H9 (cell line): ENCODE data around the gene CYTH3. TPM values are rescaled to one million over a fixed set of nuclear protein-coding genes. Genes with fewer than 3 reads are reported as not detected.
"Not testable (repeated sequence)": the region's sequence is repeated elsewhere in the genome, so short reads cannot be mapped to it uniquely, and the experiment has no call there.

Source experiments
- DNase-seq: peaks from one replicate; pipeline ENCODE4 v3.0.0-alpha.2; 2017
- H2AFZ ChIP-seq: one replicate; pipeline ENCODE4 v1.6.1; 2013; ENCODE audit warnings: mild to moderate bottlenecking, low read length, control low read depth, moderate library complexity
- H2AK5ac ChIP-seq: 2 replicates; pipeline ENCODE4 v1.6.1; 2013; ENCODE audit warnings: low read length, control low read depth, mixed read lengths; ENCODE audit not compliant: insufficient read length
- H2BK120ac ChIP-seq: one replicate; pipeline ENCODE4 v1.6.1; 2013; ENCODE audit warnings: low read depth, mild to moderate bottlenecking, low read length, control low read depth, inconsistent platforms; ENCODE audit not compliant: poor library complexity, severe bottlenecking
- H2BK12ac ChIP-seq: 2 replicates; pipeline ENCODE4 v1.6.1; 2013; ENCODE audit warnings: low read length, control low read depth, mixed read lengths, low read depth; ENCODE audit not compliant: insufficient read length
- H2BK15ac ChIP-seq: 2 replicates; pipeline ENCODE4 v1.6.1; 2013; ENCODE audit warnings: low read depth, low read length, control low read depth
- H2BK20ac ChIP-seq: one replicate; pipeline ENCODE4 v1.6.1; 2013; ENCODE audit warnings: low read depth, mild to moderate bottlenecking, low read length, control low read depth, inconsistent platforms; ENCODE audit not compliant: poor library complexity, severe bottlenecking
- H2BK5ac ChIP-seq: 2 replicates; pipeline ENCODE4 v1.6.1; 2013; ENCODE audit warnings: low read length, control low read depth, mixed read lengths; ENCODE audit not compliant: insufficient read length
- H3K14ac ChIP-seq: 2 replicates; pipeline ENCODE4 v1.6.1; 2013; ENCODE audit warnings: low read length, control low read depth; ENCODE audit not compliant: insufficient read depth
- H3K18ac ChIP-seq: 2 replicates; pipeline ENCODE4 v1.6.1; 2013; ENCODE audit warnings: low read depth, mild to moderate bottlenecking, mixed read lengths, low read length, control low read depth; ENCODE audit not compliant: insufficient read length
- H3K23ac ChIP-seq: 2 replicates; pipeline ENCODE4 v1.6.1; 2013; ENCODE audit warnings: low read length, control low read depth, mixed read lengths, low read depth; ENCODE audit not compliant: insufficient read length
- H3K23me2 ChIP-seq: 2 replicates; pipeline ENCODE4 v1.6.1; 2013; ENCODE audit warnings: low read depth, mild to moderate bottlenecking, mixed read lengths, low read length, control low read depth; ENCODE audit not compliant: insufficient read length, poor library complexity, severe bottlenecking
- H3K27ac ChIP-seq: 2 replicates; pipeline ENCODE4 v1.5.1; 2013; ENCODE audit warnings: low read length, control low read depth, mixed read lengths, low read depth; ENCODE audit not compliant: insufficient read length
- H3K27me3 ChIP-seq: 2 replicates; pipeline ENCODE4 v1.6.1; 2013; ENCODE audit warnings: low read length, control low read depth, inconsistent platforms; ENCODE audit not compliant: insufficient read depth
- H3K4ac ChIP-seq: 2 replicates; pipeline ENCODE4 v1.6.1; 2013; ENCODE audit warnings: low read depth, mild to moderate bottlenecking, control low read depth, inconsistent platforms, low read length, moderate library complexity
- H3K4me1 ChIP-seq: 2 replicates; pipeline ENCODE4 v1.6.1; 2013; ENCODE audit warnings: low read length, control low read depth, inconsistent platforms; ENCODE audit not compliant: insufficient read depth
- H3K4me2 ChIP-seq: 2 replicates; pipeline ENCODE4 v1.6.1; 2013; ENCODE audit warnings: low read length, control low read depth, mixed read lengths; ENCODE audit not compliant: insufficient read length, insufficient read depth
- H3K56ac ChIP-seq: 2 replicates; pipeline ENCODE4 v1.6.1; 2013; ENCODE audit warnings: low read depth, mild to moderate bottlenecking, mixed read lengths, low read length, control low read depth; ENCODE audit not compliant: insufficient read length
- H3K79me1 ChIP-seq: 2 replicates; pipeline ENCODE4 v1.6.1; 2013; ENCODE audit warnings: low read depth, mild to moderate bottlenecking, moderate library complexity, low read length, control low read depth, inconsistent platforms; ENCODE audit not compliant: insufficient read depth, poor library complexity, severe bottlenecking
- H3K79me2 ChIP-seq: 2 replicates; pipeline ENCODE4 v1.6.1; 2013; ENCODE audit warnings: low read length, control low read depth, inconsistent platforms; ENCODE audit not compliant: insufficient read depth
- H3K9ac ChIP-seq: 2 replicates; pipeline ENCODE4 v1.6.1; 2013; ENCODE audit warnings: low read length, control low read depth, mixed read lengths; ENCODE audit not compliant: insufficient read length; ENCODE audit errors: extremely low read depth
- H3K9me3 ChIP-seq: one replicate; pipeline ENCODE4 v1.6.1; 2013; ENCODE audit warnings: low read depth, low read length, inconsistent platforms; ENCODE audit not compliant: control insufficient read depth
- H3T11ph ChIP-seq: one replicate; pipeline ENCODE4 v1.6.1; 2013; ENCODE audit warnings: mild to moderate bottlenecking, low read length, control low read depth, inconsistent platforms
- H4K20me1 ChIP-seq: one replicate; pipeline ENCODE4 v1.6.1; 2013; ENCODE audit not compliant: control insufficient read depth, insufficient read length, insufficient read depth
- H4K5ac ChIP-seq: 2 replicates; pipeline ENCODE4 v1.6.1; 2013; ENCODE audit warnings: low read depth, mild to moderate bottlenecking, mixed read lengths, low read length, control low read depth; ENCODE audit not compliant: insufficient read length
- H4K8ac ChIP-seq: replicated peaks from 2 replicates; pipeline ENCODE4 v1.6.1; 2013; ENCODE audit warnings: low read length, control low read depth, mixed read lengths, low read depth; ENCODE audit not compliant: insufficient read length
- H4K91ac ChIP-seq: 2 replicates; pipeline ENCODE4 v1.6.1; 2013; ENCODE audit warnings: low read depth, mild to moderate bottlenecking, moderate library complexity, mixed read lengths, low read length, control low read depth; ENCODE audit not compliant: insufficient read length
- H3K27ac Mint-ChIP-seq, 3 experiments: 2 replicates in 2 of 3; 3 replicates in 1 of 3; pipeline ENCODE4 v1.8.0; 2020 to 2021; ENCODE audit warnings: mixed read lengths in 3 of 3, mild to moderate bottlenecking in 1 of 3, moderate library complexity in 1 of 3
- H3K27me3 Mint-ChIP-seq: 2 replicates; pipeline ENCODE4 v1.8.0; 2021; ENCODE audit warnings: low read depth, mild to moderate bottlenecking, moderate library complexity, mixed read lengths
- H3K36me3 Mint-ChIP-seq, 3 experiments: 2 replicates in 2 of 3; 3 replicates in 1 of 3; pipeline ENCODE4 v1.8.0; 2020 to 2021; ENCODE audit warnings: low read depth in 3 of 3, mixed read lengths in 3 of 3; ENCODE audit not compliant: insufficient read depth in 1 of 3
- H3K4me1 Mint-ChIP-seq, 2 experiments: 2 replicates each; pipeline ENCODE4 v1.8.0; 2020; ENCODE audit warnings: mixed read lengths in 2 of 2
- H3K4me3 Mint-ChIP-seq, 2 experiments: 2 replicates in 1 of 2; 3 replicates in 1 of 2; pipeline ENCODE4 v1.8.0; 2020 to 2021; ENCODE audit warnings: mild to moderate bottlenecking in 2 of 2, mixed read lengths in 2 of 2, moderate library complexity in 1 of 2
- H3K9me3 Mint-ChIP-seq, 2 experiments: 2 replicates in 1 of 2; 3 replicates in 1 of 2; pipeline ENCODE4 v1.8.0; 2020; ENCODE audit warnings: mild to moderate bottlenecking in 2 of 2, mixed read lengths in 2 of 2, moderate library complexity in 1 of 2
- CTCF ChIP-seq: fragments of 200-600 bp; sonication (generic); conservative IDR thresholded peaks from 3 replicates; pipeline ENCODE4 v1.8.0; 2021; ENCODE audit warnings: antibody characterized with exemption, mild to moderate bottlenecking
- WGBS: extraction: QIAGEN DNeasy Blood & Tissue Kit; methylation state at CpG from one replicate; pipeline ENCODE4 v1.1.7; 2013; ENCODE audit warnings: missing lambda C conversion rate, low lambda C conversion rate, mixed read lengths; ENCODE audit not compliant: insufficient read length; ENCODE audit errors: extremely low coverage; 5-methylcytosine and 5-hydroxymethylcytosine counted together
- total RNA-seq: library from RNA; stranded (reverse); gene quantifications from 2 replicates; pipeline ENCODE4 v1.2.1, GENCODE V29; 2021

CYTH3 gene
- total RNA-seq, 1 experiment from 2014 or later, result 12.3 TPM

- Histone ChIP-seq H3K4me2 (no peak overlapping the region), H2BK12ac (no peak overlapping the region), H2AFZ (no peak overlapping the region), H3K14ac (no peak overlapping the region), H2BK5ac (no peak overlapping the region), H3K9ac (no peak overlapping the region), H3K27ac (no peak overlapping the region), H2BK15ac (no peak overlapping the region), H3K79me1 (no peaks in the 10 kb centered on the region), H2BK120ac (no peak overlapping the region), H3K23ac (no peak overlapping the region), H3K23me2 (no peaks in the 10 kb centered on the region), H4K8ac (no peak overlapping the region), H2BK20ac (no peak overlapping the region), H3K18ac (no peak overlapping the region), H3T11ph (no peak overlapping the region), H3K27me3 (no peaks in the 10 kb centered on the region), H4K5ac (no peak overlapping the region), H2AK5ac (no peak overlapping the region), H3K4me1 (peaks cover 3% of the 10 kb centered on the region; the same call in 1 of the 2 replicates), H3K79me2 (no peaks in the 10 kb centered on the region; the same call in 1 of the 2 replicates), H4K20me1 (no peaks in the 10 kb centered on the region), H3K9me3 (no peaks in the 10 kb centered on the region), H4K91ac (no peak overlapping the region), H3K4ac (no peak overlapping the region), H3K56ac (no peak overlapping the region)
- H3K4me3 Mint-ChIP-seq, result no peak overlapping the region; a peak in 2 of 5 replicates
- no peaks in the 10 kb centered on the region for H3K27me3 Mint-ChIP-seq
- no peaks in the 10 kb centered on the region for H3K9me3 Mint-ChIP-seq
- WGBS, result no CpG with 5 or more reads among the region's 8 CpGs
- H3K4me1 Mint-ChIP-seq, result peaks cover 20 to 23% of the 10 kb centered on the region in 2 experiments
- H3K27ac Mint-ChIP-seq, result peak overlapping the region; percentile 46 to 84 (median 69); a peak in 6 of 7 replicates
- TF ChIP-seq CTCF, result no peak
- H3K36me3 Mint-ChIP-seq, result peaks cover 0 to 9% (median 0%) of the 10 kb centered on the region in 3 experiments; a peak in 4 of 7 replicates
- DNase-seq, result no peak
These were observed 78.7 kb downstream of the CYTH3 start for GRCh38 chr7:6193709-6194108.

GRCh38 chr7:6190563-6190962 is 81.9 kb downstream of the CYTH3 start:
- H3K4me1 Mint-ChIP-seq, H3K4me3 Mint-ChIP-seq, H4K5ac ChIP-seq, H2BK5ac ChIP-seq, H3K27ac Mint-ChIP-seq, H3K4me2 ChIP-seq, H3K79me1 ChIP-seq, H3K27me3 ChIP-seq, H3K4ac ChIP-seq, H3K14ac ChIP-seq, H3K9me3 Mint-ChIP-seq, H2BK15ac ChIP-seq, H3K79me2 ChIP-seq, H3T11ph ChIP-seq, H3K27me3 Mint-ChIP-seq, H4K91ac ChIP-seq, H3K4me1 ChIP-seq, DNase-seq, H3K18ac ChIP-seq, H3K27ac ChIP-seq, H4K20me1 ChIP-seq, H3K9ac ChIP-seq, H3K56ac ChIP-seq, H2AK5ac ChIP-seq, H4K8ac ChIP-seq, H2BK12ac ChIP-seq, H2BK20ac ChIP-seq, H3K9me3 ChIP-seq, H3K23ac ChIP-seq, H2AFZ ChIP-seq, H2BK120ac ChIP-seq, H3K23me2 ChIP-seq: not testable (repeated sequence)
- peaks cover 3 to 21% (median 9%) of the 10 kb centered on the region in 3 experiments; a peak in 5 of 7 replicates for H3K36me3 Mint-ChIP-seq
- no CpG with 5 or more reads among the region's 7 CpGs for WGBS
